Eye (tissue), 1 donor: ENCODE measurements around the gene KCNK18.
"Not testable (repeated sequence)": the region's sequence is repeated elsewhere in the genome, so short reads cannot be mapped to it uniquely, and the experiment has no call there.

Experiments
- DNase-seq: peaks from one replicate; pipeline ENCODE4 v3.0.0-alpha.2; 2015

KCNK18 gene

GRCh38 chr10:117174439-117175214 is 22.7 kb upstream of the KCNK18 start:
- peak; percentile 97 for DNase-seq

GRCh38 chr10:117175215-117175900 is 21.9 kb upstream of the KCNK18 start:
- DNase-seq, result peak; percentile 61

GRCh38 chr10:117175901-117176534 is 21.3 kb upstream of the KCNK18 start:
- peak; percentile 94 for DNase-seq

GRCh38 chr10:117178190-117178589 is 19.1 kb upstream of the KCNK18 start:
- no peak for DNase-seq

GRCh38 chr10:117184296-117184695 is 13.0 kb upstream of the KCNK18 start:
- DNase-seq, result no peak

GRCh38 chr10:117184821-117185220 is 12.5 kb upstream of the KCNK18 start:
- DNase-seq, result no peak

GRCh38 chr10:117185817-117186216 is 11.5 kb upstream of the KCNK18 start:
- not testable (repeated sequence) for DNase-seq

GRCh38 chr10:117186832-117187615 is 10.3 kb upstream of the KCNK18 start:
- peak; percentile 30 for DNase-seq

GRCh38 chr10:117188371-117188770 is 8.9 kb upstream of the KCNK18 start:
- no peak for DNase-seq

- DNase-seq, result no peak
Observed at GRCh38 chr10:117189557-117189956, 7.7 kb upstream of the KCNK18 start.

- no peak for DNase-seq
Observed at GRCh38 chr10:117198088-117198487, 799 bp downstream of the KCNK18 start.

- no peak for DNase-seq
Observed at GRCh38 chr10:117201826-117202225, 4.5 kb downstream of the KCNK18 start.

GRCh38 chr10:117204316-117204715 is 7.0 kb downstream of the KCNK18 start:
- DNase-seq, result no peak

- no peak for DNase-seq
Observed at GRCh38 chr10:117212176-117212575, 14.9 kb downstream of the KCNK18 start.

GRCh38 chr10:117214401-117214800 is 17.1 kb downstream of the KCNK18 start:
- no peak for DNase-seq

- no peak for DNase-seq
Observed at GRCh38 chr10:117215079-117215478, 17.8 kb downstream of the KCNK18 start.

- DNase-seq, result no peak
Observed at GRCh38 chr10:117216028-117216427, 18.7 kb downstream of the KCNK18 start.

GRCh38 chr10:117216611-117217195 is 19.4 kb downstream of the KCNK18 start:
- DNase-seq, result peak; percentile 93

GRCh38 chr10:117217196-117217761 is 20.0 kb downstream of the KCNK18 start:
- peak; percentile 47 for DNase-seq

GRCh38 chr10:117218654-117219053 is 21.4 kb downstream of the KCNK18 start:
- DNase-seq, result no peak

GRCh38 chr10:117221156-117221711 is 23.9 kb downstream of the KCNK18 start:
- peak; percentile 67 for DNase-seq

GRCh38 chr10:117222552-117222951 is 25.3 kb downstream of the KCNK18 start:
- no peak for DNase-seq
